IPS DF 4.7 (cell line): Measurements from ENCODE around the gene CADM2.

Experiments used
- DNase-seq: peaks from one replicate; pipeline ENCODE4 v3.0.0-alpha.2; 2013; ENCODE audit warnings: low spot score; ENCODE audit errors: extremely low read depth

CADM2 gene

GRCh38 chr3:85554153-85554552 lies 595.4 kb downstream of the CADM2 start:
- DNase-seq, result no peak

DNA sequence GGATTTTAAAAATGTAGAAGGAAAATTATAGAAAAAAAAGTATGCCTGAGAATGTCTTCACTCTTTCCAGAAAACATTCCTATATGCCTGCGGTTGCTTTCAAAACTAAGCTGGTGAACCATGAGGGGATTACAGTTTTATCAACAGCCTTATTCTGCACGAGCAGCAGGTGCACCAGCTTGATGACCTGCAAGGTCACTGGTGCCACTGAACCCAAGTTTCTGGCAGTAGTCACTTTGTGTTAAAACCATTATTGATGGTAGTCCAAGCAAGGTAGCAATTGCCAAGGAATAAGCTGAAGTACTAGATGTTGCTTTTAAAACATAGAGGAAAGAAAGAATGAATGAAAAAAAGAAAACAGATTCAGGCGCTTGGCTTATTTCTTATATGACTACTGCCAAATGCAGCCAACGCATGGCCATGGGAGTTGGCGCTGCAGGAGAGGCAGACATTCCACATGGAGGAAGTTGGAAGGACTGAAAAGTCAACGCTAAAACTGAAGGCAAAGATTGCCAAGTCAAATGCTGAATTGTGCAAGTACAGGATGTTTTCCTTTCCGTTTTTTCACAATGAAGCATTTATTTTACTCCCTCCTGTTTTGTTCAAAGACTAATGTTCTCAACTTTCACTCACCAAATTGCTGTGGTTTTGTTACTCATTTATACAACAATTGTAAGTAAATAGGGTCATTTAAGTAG lies 601.4 kb downstream of the CADM2 start:
- no peak for DNase-seq

DNA sequence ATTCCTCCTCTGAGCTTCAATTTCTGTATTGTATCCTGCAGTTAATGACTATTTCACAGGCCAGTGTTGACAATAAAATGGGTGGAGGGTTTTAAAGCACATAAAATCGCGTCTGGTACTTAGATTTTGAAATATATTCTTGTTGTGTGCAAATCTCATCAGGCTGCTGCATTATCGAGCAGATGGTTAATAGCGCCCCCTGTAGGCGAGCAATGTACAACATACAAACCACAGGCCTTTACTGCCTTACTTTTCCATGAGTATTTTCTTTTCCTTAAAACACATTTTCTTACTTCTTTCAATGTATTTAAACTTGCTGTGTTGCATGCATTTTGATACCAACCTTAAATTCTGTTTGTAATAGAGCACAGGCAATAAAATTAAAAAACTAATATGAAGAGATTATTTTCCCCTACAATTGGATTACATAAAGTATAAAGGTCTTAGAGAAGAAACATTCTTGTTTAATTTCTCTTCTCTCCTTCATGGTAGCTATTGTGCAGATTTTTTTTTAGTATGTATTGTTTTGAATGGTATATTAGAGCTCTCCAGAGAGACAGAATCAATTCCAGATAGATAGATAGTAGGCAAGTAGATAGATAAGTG lies 608.4 kb downstream of the CADM2 start:
- peak; percentile 38 for DNase-seq

- no peak for DNase-seq
These were observed 612.0 kb downstream of the CADM2 start for GRCh38 chr3:85570819-85571218.

GRCh38 chr3:85571835-85572234 lies 613.0 kb downstream of the CADM2 start:
- no peak for DNase-seq

- DNase-seq, result no peak
These were observed 613.6 kb downstream of the CADM2 start for GRCh38 chr3:85572426-85572825.

DNA sequence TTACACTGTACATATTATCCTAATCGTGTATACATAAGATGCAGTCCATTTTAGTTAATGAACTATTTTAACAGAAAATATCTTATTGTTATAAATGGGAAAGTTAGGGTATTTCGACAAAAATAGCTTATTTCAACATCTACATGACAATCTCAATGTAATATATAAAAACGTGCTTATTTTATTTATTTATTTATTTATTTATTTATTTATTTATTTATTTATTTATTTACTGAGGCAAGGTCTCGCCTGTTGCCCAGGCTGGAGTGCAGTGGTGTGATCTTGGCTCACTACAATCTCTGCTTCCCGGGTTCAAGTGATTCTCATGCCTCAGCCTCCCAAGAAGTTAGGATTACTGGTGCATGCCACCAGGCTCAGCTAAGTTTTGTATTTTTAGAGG lies 614.2 kb downstream of the CADM2 start:
- no peak for DNase-seq

GRCh38 chr3:85574006-85574705 lies 615.4 kb downstream of the CADM2 start:
- no peak for DNase-seq

- peak; percentile 38 for DNase-seq
These were observed 617.4 kb downstream of the CADM2 start for GRCh38 chr3:85576091-85576690.

- DNase-seq, result no peak
These were observed 618.0 kb downstream of the CADM2 start for GRCh38 chr3:85576697-85577200.

DNA sequence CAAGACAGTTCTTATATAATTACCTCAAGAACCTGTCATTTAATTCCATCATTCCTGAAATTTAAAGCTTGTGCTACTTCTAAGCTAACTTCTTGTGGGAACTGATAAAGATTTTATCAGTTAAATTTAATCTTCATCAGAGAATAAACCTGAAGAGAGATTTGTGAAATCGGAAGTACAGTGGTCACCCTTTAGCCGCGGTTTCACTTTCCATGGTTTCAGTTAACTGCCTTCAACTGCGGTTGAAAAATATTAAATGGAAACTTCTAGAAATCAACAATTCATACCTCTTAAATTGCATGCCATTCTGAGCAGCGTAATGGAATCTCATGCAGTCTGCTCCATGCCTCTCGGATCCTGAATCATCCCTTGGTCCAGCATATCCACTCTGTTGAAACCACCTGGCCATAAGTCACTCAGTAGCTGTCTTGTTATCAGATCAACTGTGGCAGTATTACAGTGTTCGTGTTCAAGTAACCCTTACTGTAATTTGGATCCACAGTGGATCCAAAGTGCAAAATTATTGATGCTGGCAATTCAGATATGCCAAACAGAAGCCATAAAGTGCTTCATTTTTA lies 626.1 kb downstream of the CADM2 start:
- no peak for DNase-seq

- DNase-seq, result no peak
These were observed 627.2 kb downstream of the CADM2 start for GRCh38 chr3:85586018-85586417.

- no peak for DNase-seq
These were observed 630.4 kb downstream of the CADM2 start for GRCh38 chr3:85589145-85589544.

DNA sequence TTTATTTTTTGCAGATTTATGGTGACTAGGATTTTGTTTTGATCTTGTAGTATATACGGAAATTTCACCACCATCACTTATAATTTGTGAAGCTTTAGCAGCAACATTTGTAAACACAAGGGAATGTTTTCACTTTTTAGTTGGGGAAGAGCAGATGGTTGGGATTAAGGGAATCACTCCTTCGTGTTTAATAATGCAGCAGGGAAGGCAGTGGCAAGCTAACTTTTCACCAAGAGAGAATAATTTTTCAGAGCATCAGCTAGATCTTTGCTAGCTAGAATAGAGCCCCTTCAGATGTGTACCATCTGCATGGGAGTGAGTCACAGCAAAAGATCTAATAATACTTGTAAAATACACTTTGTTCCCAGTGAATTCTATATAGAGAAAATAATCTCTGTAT lies 632.7 kb downstream of the CADM2 start:
- no peak for DNase-seq

GRCh38 chr3:85592256-85592655 lies 633.5 kb downstream of the CADM2 start:
- no peak for DNase-seq

- DNase-seq, result no peak
These were observed 635.9 kb downstream of the CADM2 start for GRCh38 chr3:85594676-85595075.

DNA sequence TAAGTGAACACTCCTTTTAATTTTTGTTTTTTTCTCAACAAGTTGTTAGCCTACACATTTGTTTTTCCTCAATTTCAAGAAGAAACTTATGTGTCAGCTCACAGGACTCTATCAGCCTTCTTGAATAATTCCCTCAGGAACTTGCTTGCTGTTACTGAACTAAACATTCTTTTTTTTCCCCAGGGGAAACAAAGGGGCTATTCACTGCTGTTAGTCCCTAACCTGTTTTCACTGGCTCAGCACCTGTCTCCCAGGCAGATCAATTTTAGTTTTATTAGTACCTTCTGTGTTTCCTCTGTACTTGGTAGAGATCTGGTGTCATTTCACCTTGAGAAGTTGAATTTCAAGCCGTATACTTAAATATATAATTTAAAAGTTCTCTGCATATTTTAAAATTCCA lies 644.6 kb downstream of the CADM2 start:
- no peak for DNase-seq

DNA sequence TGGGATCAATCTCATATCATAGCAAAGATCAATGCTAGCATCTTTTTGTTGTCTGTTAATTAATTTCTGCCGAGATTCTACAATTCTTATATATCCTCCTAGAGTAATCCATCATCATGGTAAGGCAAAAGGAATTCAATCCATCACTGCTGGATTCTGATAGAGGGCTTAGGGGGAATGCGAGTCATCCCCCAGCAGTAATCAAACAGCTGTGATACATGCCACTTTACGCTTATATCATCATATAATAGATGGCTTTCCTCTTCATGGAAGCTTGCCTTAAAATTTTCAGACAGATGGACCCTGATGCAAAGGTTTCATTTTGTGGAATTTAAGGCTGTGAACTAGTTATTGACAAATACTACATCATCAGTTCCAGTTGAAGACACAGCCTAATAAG lies 645.9 kb downstream of the CADM2 start:
- no peak for DNase-seq

- no peak for DNase-seq
These were observed 646.3 kb downstream of the CADM2 start for GRCh38 chr3:85605066-85605465.

DNA sequence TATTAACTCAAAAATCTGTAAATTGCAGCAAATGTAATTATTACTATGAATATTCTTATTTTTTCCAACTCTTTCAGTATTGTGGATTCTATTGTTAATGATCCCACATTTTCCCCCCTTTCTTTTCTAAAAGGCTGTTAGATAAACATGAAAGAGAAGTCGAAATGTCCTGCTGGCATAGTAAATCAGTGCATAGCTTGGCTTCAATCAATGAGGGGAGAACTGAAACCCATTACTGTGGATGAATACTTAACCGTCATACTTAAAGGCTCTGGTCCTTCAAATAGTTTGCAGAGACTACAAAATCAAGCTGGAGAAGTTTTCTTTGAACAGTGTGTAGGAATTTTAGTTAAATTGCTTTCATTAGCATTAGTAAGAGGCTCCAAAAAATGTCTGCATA lies 667.9 kb downstream of the CADM2 start:
- no peak for DNase-seq

DNA sequence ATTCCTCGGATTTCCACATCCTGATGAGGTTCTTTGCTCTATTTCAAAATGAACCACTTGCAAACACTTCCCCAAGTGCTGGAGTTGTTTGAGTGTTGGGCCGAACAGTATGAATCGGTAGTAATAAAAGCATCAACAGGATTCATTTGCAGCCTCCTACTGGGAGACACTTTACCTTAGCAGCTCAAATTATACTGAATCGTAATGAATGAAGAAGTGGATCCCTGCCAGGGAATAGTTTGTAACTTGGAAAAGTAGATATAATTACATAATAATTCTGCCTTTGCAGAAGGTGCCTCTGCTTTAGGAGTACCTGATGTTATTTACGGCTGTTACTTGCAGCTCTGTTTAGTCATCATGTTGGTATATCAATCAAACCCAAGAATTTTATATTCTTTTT lies 669.1 kb downstream of the CADM2 start:
- DNase-seq, result no peak

DNA sequence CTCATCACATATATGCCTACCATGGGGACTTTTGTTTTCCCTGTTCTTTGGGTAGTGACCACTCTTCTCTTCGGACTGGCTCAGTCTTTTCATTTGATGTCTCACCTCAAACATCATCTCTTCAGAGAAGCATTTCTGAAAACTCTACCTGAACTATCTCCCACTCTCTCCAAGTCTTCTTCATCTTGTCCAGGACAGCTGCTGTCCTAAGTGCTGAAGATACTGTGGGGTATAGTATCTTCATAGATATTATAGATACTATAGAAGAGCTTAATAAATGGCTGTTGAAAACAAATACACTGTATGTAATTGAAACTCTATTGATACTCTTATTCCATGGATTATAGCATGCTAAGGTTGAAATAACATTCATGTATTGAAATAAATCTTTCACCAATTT lies 672.3 kb downstream of the CADM2 start:
- DNase-seq, result no peak
